H9 (cell line): ENCODE results near the gene ATP12A. TPM values are rescaled to one million over a fixed set of nuclear protein-coding genes. Genes with fewer than 3 reads are reported as not detected.

Experiments
- DNase-seq: peaks from one replicate; pipeline ENCODE4 v3.0.0-alpha.2; 2017
- H2AFZ ChIP-seq: one replicate; pipeline ENCODE4 v1.6.1; 2013; ENCODE audit warnings: mild to moderate bottlenecking, low read length, control low read depth, moderate library complexity
- H2AK5ac ChIP-seq: 2 replicates; pipeline ENCODE4 v1.6.1; 2013; ENCODE audit warnings: low read length, control low read depth, mixed read lengths; ENCODE audit not compliant: insufficient read length
- H2BK120ac ChIP-seq: one replicate; pipeline ENCODE4 v1.6.1; 2013; ENCODE audit warnings: low read depth, mild to moderate bottlenecking, low read length, control low read depth, inconsistent platforms; ENCODE audit not compliant: poor library complexity, severe bottlenecking
- H2BK12ac ChIP-seq: 2 replicates; pipeline ENCODE4 v1.6.1; 2013; ENCODE audit warnings: low read length, control low read depth, mixed read lengths, low read depth; ENCODE audit not compliant: insufficient read length
- H2BK15ac ChIP-seq: 2 replicates; pipeline ENCODE4 v1.6.1; 2013; ENCODE audit warnings: low read depth, low read length, control low read depth
- H2BK20ac ChIP-seq: one replicate; pipeline ENCODE4 v1.6.1; 2013; ENCODE audit warnings: low read depth, mild to moderate bottlenecking, low read length, control low read depth, inconsistent platforms; ENCODE audit not compliant: poor library complexity, severe bottlenecking
- H2BK5ac ChIP-seq: 2 replicates; pipeline ENCODE4 v1.6.1; 2013; ENCODE audit warnings: low read length, control low read depth, mixed read lengths; ENCODE audit not compliant: insufficient read length
- H3K14ac ChIP-seq: 2 replicates; pipeline ENCODE4 v1.6.1; 2013; ENCODE audit warnings: low read length, control low read depth; ENCODE audit not compliant: insufficient read depth
- H3K18ac ChIP-seq: 2 replicates; pipeline ENCODE4 v1.6.1; 2013; ENCODE audit warnings: low read depth, mild to moderate bottlenecking, mixed read lengths, low read length, control low read depth; ENCODE audit not compliant: insufficient read length
- H3K23ac ChIP-seq: 2 replicates; pipeline ENCODE4 v1.6.1; 2013; ENCODE audit warnings: low read length, control low read depth, mixed read lengths, low read depth; ENCODE audit not compliant: insufficient read length
- H3K23me2 ChIP-seq: 2 replicates; pipeline ENCODE4 v1.6.1; 2013; ENCODE audit warnings: low read depth, mild to moderate bottlenecking, mixed read lengths, low read length, control low read depth; ENCODE audit not compliant: insufficient read length, poor library complexity, severe bottlenecking
- H3K27ac ChIP-seq: 2 replicates; pipeline ENCODE4 v1.5.1; 2013; ENCODE audit warnings: low read length, control low read depth, mixed read lengths, low read depth; ENCODE audit not compliant: insufficient read length
- H3K27me3 ChIP-seq: 2 replicates; pipeline ENCODE4 v1.6.1; 2013; ENCODE audit warnings: low read length, control low read depth, inconsistent platforms; ENCODE audit not compliant: insufficient read depth
- H3K4ac ChIP-seq: 2 replicates; pipeline ENCODE4 v1.6.1; 2013; ENCODE audit warnings: low read depth, mild to moderate bottlenecking, control low read depth, inconsistent platforms, low read length, moderate library complexity
- H3K4me1 ChIP-seq: 2 replicates; pipeline ENCODE4 v1.6.1; 2013; ENCODE audit warnings: low read length, control low read depth, inconsistent platforms; ENCODE audit not compliant: insufficient read depth
- H3K4me2 ChIP-seq: 2 replicates; pipeline ENCODE4 v1.6.1; 2013; ENCODE audit warnings: low read length, control low read depth, mixed read lengths; ENCODE audit not compliant: insufficient read length, insufficient read depth
- H3K56ac ChIP-seq: 2 replicates; pipeline ENCODE4 v1.6.1; 2013; ENCODE audit warnings: low read depth, mild to moderate bottlenecking, mixed read lengths, low read length, control low read depth; ENCODE audit not compliant: insufficient read length
- H3K79me1 ChIP-seq: 2 replicates; pipeline ENCODE4 v1.6.1; 2013; ENCODE audit warnings: low read depth, mild to moderate bottlenecking, moderate library complexity, low read length, control low read depth, inconsistent platforms; ENCODE audit not compliant: insufficient read depth, poor library complexity, severe bottlenecking
- H3K79me2 ChIP-seq: 2 replicates; pipeline ENCODE4 v1.6.1; 2013; ENCODE audit warnings: low read length, control low read depth, inconsistent platforms; ENCODE audit not compliant: insufficient read depth
- H3K9ac ChIP-seq: 2 replicates; pipeline ENCODE4 v1.6.1; 2013; ENCODE audit warnings: low read length, control low read depth, mixed read lengths; ENCODE audit not compliant: insufficient read length; ENCODE audit errors: extremely low read depth
- H3K9me3 ChIP-seq: one replicate; pipeline ENCODE4 v1.6.1; 2013; ENCODE audit warnings: low read depth, low read length, inconsistent platforms; ENCODE audit not compliant: control insufficient read depth
- H3T11ph ChIP-seq: one replicate; pipeline ENCODE4 v1.6.1; 2013; ENCODE audit warnings: mild to moderate bottlenecking, low read length, control low read depth, inconsistent platforms
- H4K20me1 ChIP-seq: one replicate; pipeline ENCODE4 v1.6.1; 2013; ENCODE audit not compliant: control insufficient read depth, insufficient read length, insufficient read depth
- H4K5ac ChIP-seq: 2 replicates; pipeline ENCODE4 v1.6.1; 2013; ENCODE audit warnings: low read depth, mild to moderate bottlenecking, mixed read lengths, low read length, control low read depth; ENCODE audit not compliant: insufficient read length
- H4K8ac ChIP-seq: replicated peaks from 2 replicates; pipeline ENCODE4 v1.6.1; 2013; ENCODE audit warnings: low read length, control low read depth, mixed read lengths, low read depth; ENCODE audit not compliant: insufficient read length
- H4K91ac ChIP-seq: 2 replicates; pipeline ENCODE4 v1.6.1; 2013; ENCODE audit warnings: low read depth, mild to moderate bottlenecking, moderate library complexity, mixed read lengths, low read length, control low read depth; ENCODE audit not compliant: insufficient read length
- H3K27ac Mint-ChIP-seq, 3 experiments: 2 replicates in 2 of 3; 3 replicates in 1 of 3; pipeline ENCODE4 v1.8.0; 2020 to 2021; ENCODE audit warnings: mixed read lengths in 3 of 3, mild to moderate bottlenecking in 1 of 3, moderate library complexity in 1 of 3
- H3K27me3 Mint-ChIP-seq: 2 replicates; pipeline ENCODE4 v1.8.0; 2021; ENCODE audit warnings: low read depth, mild to moderate bottlenecking, moderate library complexity, mixed read lengths
- H3K36me3 Mint-ChIP-seq, 3 experiments: 2 replicates in 2 of 3; 3 replicates in 1 of 3; pipeline ENCODE4 v1.8.0; 2020 to 2021; ENCODE audit warnings: low read depth in 3 of 3, mixed read lengths in 3 of 3; ENCODE audit not compliant: insufficient read depth in 1 of 3
- H3K4me1 Mint-ChIP-seq, 2 experiments: 2 replicates each; pipeline ENCODE4 v1.8.0; 2020; ENCODE audit warnings: mixed read lengths in 2 of 2
- H3K4me3 Mint-ChIP-seq, 2 experiments: 2 replicates in 1 of 2; 3 replicates in 1 of 2; pipeline ENCODE4 v1.8.0; 2020 to 2021; ENCODE audit warnings: mild to moderate bottlenecking in 2 of 2, mixed read lengths in 2 of 2, moderate library complexity in 1 of 2
- H3K9me3 Mint-ChIP-seq, 2 experiments: 2 replicates in 1 of 2; 3 replicates in 1 of 2; pipeline ENCODE4 v1.8.0; 2020; ENCODE audit warnings: mild to moderate bottlenecking in 2 of 2, mixed read lengths in 2 of 2, moderate library complexity in 1 of 2
- WGBS: extraction: QIAGEN DNeasy Blood & Tissue Kit; methylation state at CpG from one replicate; pipeline ENCODE4 v1.1.7; 2013; ENCODE audit warnings: missing lambda C conversion rate, low lambda C conversion rate, mixed read lengths; ENCODE audit not compliant: insufficient read length; ENCODE audit errors: extremely low coverage; 5-methylcytosine and 5-hydroxymethylcytosine counted together
- total RNA-seq: library from RNA; stranded (reverse); gene quantifications from 2 replicates; pipeline ENCODE4 v1.2.1, GENCODE V29; 2021
- TF ChIP-seq, protein P1 (sequence below): fragments of 200-600 bp; sonication (generic); conservative IDR thresholded peaks from 3 replicates; pipeline ENCODE4 v1.8.0; 2021; ENCODE audit warnings: antibody characterized with exemption, mild to moderate bottlenecking

Gene ATP12A
- total RNA-seq, 1 experiment from 2014 or later: 0.94 TPM

- no peak overlapping the region for H2BK5ac ChIP-seq
- no peak overlapping the region for H3K9ac ChIP-seq
- no peak for DNase-seq
- H3K79me1 ChIP-seq: no peaks in the 10 kb centered on the region
- no peak overlapping the region for H3K27ac ChIP-seq
- no peak overlapping the region for H3K18ac ChIP-seq
- H4K8ac ChIP-seq: no peak overlapping the region
- no peaks in the 10 kb centered on the region for H3K23me2 ChIP-seq
- no peak overlapping the region for H2BK120ac ChIP-seq
- H3K4me1 ChIP-seq: no peaks in the 10 kb centered on the region
- Mint-ChIP-seq H3K9me3 (no peaks in the 10 kb centered on the region; a peak in 1 of 5 replicates), H3K4me1 (0 out of 4 replicates have a peak, but pooled peaks cover 0 to 5% of the 10 kb centered on the region in 2 experiments), H3K27me3 (peaks cover 2% of the 10 kb centered on the region), H3K36me3 (no peaks in the 10 kb centered on the region), H3K27ac (no peak overlapping the region), H3K4me3 (no peak overlapping the region)
- no peak overlapping the region for H2AK5ac ChIP-seq
- H3K4me2 ChIP-seq: no peak overlapping the region
- TF ChIP-seq, protein P1, sequence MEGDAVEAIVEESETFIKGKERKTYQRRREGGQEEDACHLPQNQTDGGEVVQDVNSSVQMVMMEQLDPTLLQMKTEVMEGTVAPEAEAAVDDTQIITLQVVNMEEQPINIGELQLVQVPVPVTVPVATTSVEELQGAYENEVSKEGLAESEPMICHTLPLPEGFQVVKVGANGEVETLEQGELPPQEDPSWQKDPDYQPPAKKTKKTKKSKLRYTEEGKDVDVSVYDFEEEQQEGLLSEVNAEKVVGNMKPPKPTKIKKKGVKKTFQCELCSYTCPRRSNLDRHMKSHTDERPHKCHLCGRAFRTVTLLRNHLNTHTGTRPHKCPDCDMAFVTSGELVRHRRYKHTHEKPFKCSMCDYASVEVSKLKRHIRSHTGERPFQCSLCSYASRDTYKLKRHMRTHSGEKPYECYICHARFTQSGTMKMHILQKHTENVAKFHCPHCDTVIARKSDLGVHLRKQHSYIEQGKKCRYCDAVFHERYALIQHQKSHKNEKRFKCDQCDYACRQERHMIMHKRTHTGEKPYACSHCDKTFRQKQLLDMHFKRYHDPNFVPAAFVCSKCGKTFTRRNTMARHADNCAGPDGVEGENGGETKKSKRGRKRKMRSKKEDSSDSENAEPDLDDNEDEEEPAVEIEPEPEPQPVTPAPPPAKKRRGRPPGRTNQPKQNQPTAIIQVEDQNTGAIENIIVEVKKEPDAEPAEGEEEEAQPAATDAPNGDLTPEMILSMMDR: no peak
- no peak overlapping the region for H4K91ac ChIP-seq
- no peaks in the 10 kb centered on the region for H3K9me3 ChIP-seq
- H3K14ac ChIP-seq: no peak overlapping the region
- H2AFZ ChIP-seq: no peak overlapping the region
- H3K23ac ChIP-seq: no peak overlapping the region
- H2BK12ac ChIP-seq: no peak overlapping the region
- WGBS: no CpG with 5 or more reads among the region's 12 CpGs
- H3K56ac ChIP-seq: no peak overlapping the region
- no peak overlapping the region for H4K5ac ChIP-seq
- H2BK20ac ChIP-seq: no peak overlapping the region
- H3K27me3 ChIP-seq: no peaks in the 10 kb centered on the region
- H3T11ph ChIP-seq: no peak overlapping the region
- H4K20me1 ChIP-seq: no peaks in the 10 kb centered on the region
- no peak overlapping the region for H3K4ac ChIP-seq
- no peak overlapping the region for H2BK15ac ChIP-seq
- no peaks in the 10 kb centered on the region for H3K79me2 ChIP-seq
Measured at GRCh38 chr13:24723206-24723605, 43.0 kb downstream of the ATP12A start.
